Mucosa of descending colon (tissue), 3 donors: Measurements from ENCODE around the gene OMA1. TPM values are rescaled to one million over a fixed set of nuclear protein-coding genes. Genes with fewer than 3 reads are reported as not detected.

Experiments used
- ATAC-seq: fragments of 200-7000 bp; cut with Tn5 transposase; one replicate; pipeline ENCODE4 v1.9.1; 2020; ENCODE audit warnings: mild to moderate bottlenecking, moderate library complexity
- DNase-seq, 3 donors: peaks; one replicate each; pipeline ENCODE4 v3.0.0-alpha.2; 2020
- H3K36me3 ChIP-seq: fragments of 200-600 bp; one replicate; pipeline ENCODE4 v1.8.0; 2021; ENCODE audit warnings: low read depth, mild to moderate bottlenecking
- H3K4me1 ChIP-seq: fragments of 200-600 bp; one replicate; pipeline ENCODE4 v1.8.0; 2021; ENCODE audit warnings: low read depth, mild to moderate bottlenecking
- H3K4me3 ChIP-seq: fragments of 200-600 bp; one replicate; pipeline ENCODE4 v1.8.0; 2021; ENCODE audit warnings: mild to moderate bottlenecking
- H3K9me3 ChIP-seq: fragments of 200-600 bp; one replicate; pipeline ENCODE4 v1.8.0; 2021; ENCODE audit warnings: mild to moderate bottlenecking
- intact Hi-C, 2 donors: fragments of 100-400 bp; cut with DNase I in 1 of 2; cut with micrococcal nuclease in 1 of 2; formaldehyde crosslinking; loops; one replicate each; pipeline versions ENCODE4 v1.11.0 to v1.11.1; 2022; cut with DNase I, micrococcal nuclease
- total RNA-seq, 3 donors: library from RNA; stranded (reverse); fragmentation: NEBNext Ultra II Directional in 2 of 3; extraction: Animal tissue kit (Norgen Biotek cat#: 25700) in 2 of 3; gene quantifications; one replicate each; pipeline versions ENCODE4 v1.2.1 to v1.2.4, GENCODE V29; 2021 to 2023
- TF ChIP-seq, protein P1 (sequence below): fragments of 200-600 bp; IDR thresholded peaks from one replicate; pipeline ENCODE4 v1.8.0; 2022; ENCODE audit warnings: antibody characterized with exemption, mild to moderate bottlenecking
- donor health status: DM: no; HTN: no; CAD: no; lungs with moderate emphysema.
- donor health status: DM: no; HTN: no; CAD: no.
- donor health status: DM: no; HTN: yes; CAD: no.

OMA1 gene
- total RNA-seq, 3 donors from 2014 or later: 20.4 to 42.4 (median 32.4) TPM

DNA sequence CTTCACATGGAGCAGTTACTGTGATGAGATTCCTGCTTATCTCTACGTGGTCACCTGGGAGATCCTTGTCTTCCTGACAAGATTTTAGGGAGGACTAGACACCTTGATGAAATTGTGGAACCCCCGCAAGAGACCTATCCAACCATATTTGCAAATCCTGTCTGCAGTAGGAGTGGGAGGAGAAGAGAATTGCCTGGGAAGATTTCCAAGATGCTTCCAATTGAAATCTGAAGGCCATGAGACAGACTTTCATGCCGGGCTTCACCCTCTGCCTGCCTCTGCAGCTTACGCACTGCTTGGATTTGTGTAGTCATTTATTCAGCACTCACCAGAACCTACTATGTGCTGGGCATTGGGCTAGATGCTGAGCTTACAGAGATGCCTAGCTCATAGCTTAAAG, 106.6 kb downstream of the OMA1 start:
- DNase-seq (no peak), ATAC-seq (no peak)
- TF ChIP-seq, protein P1, sequence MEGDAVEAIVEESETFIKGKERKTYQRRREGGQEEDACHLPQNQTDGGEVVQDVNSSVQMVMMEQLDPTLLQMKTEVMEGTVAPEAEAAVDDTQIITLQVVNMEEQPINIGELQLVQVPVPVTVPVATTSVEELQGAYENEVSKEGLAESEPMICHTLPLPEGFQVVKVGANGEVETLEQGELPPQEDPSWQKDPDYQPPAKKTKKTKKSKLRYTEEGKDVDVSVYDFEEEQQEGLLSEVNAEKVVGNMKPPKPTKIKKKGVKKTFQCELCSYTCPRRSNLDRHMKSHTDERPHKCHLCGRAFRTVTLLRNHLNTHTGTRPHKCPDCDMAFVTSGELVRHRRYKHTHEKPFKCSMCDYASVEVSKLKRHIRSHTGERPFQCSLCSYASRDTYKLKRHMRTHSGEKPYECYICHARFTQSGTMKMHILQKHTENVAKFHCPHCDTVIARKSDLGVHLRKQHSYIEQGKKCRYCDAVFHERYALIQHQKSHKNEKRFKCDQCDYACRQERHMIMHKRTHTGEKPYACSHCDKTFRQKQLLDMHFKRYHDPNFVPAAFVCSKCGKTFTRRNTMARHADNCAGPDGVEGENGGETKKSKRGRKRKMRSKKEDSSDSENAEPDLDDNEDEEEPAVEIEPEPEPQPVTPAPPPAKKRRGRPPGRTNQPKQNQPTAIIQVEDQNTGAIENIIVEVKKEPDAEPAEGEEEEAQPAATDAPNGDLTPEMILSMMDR: no peak
- no peaks in the 10 kb centered on the region for H3K36me3 ChIP-seq
- intact Hi-C loops: no loop called here
- H3K4me3 ChIP-seq: no peak overlapping the region
- H3K9me3 ChIP-seq: no peaks in the 10 kb centered on the region
- no peaks in the 10 kb centered on the region for H3K4me1 ChIP-seq

DNA sequence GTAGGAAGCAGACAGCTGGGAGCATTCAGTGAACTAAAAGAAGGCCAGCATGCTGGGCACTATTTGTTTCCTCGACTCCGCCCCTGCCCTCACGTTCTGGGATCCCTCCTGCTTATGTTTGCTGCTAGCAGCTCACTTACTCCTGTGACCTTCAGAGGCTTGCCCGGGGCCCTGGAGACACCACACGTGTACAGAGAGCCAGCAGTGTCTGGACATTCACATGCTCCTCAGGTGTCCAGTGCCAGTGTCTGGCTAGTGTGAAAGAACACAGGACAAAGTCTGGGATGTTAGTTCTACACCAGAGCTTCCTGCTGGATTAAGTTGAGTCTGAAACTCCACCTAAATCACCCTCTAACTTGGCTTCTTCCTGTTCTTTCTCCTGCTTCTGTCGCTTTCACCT, 108.1 kb downstream of the OMA1 start:
- Histone ChIP-seq H3K9me3 (no peaks in the 10 kb centered on the region), H3K36me3 (no peaks in the 10 kb centered on the region), H3K4me1 (no peaks in the 10 kb centered on the region), H3K4me3 (no peak overlapping the region)
- DNase-seq: no peak
- no peak for ATAC-seq
- intact Hi-C loops: no loop called here
- TF ChIP-seq, protein P1: no peak

DNA sequence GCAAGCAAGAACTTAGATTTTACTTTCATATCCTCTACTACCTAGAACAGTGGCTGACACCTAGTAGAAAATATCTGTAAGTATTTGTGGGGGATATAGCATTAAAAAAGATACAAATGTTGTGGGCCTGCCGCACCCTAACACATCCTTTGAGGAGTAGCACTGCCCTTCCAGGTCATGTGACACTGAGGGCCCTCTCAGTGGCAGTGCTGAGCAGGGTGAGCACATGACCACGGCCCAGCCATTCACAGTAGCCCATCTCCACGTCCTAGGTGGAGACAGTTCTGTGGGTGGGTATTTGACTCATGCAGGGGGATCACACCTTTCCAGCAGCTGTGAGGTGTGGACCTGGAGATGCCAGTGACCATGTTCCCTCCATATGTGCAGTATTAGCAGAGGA, 108.9 kb downstream of the OMA1 start:
- ATAC-seq: no peak
- intact Hi-C loops: no loop called here
- DNase-seq: no peak
- no peak overlapping the region for H3K4me3 ChIP-seq
- H3K4me1 ChIP-seq: no peaks in the 10 kb centered on the region
- TF ChIP-seq, protein P1: no peak
- no peaks in the 10 kb centered on the region for H3K9me3 ChIP-seq
- no peaks in the 10 kb centered on the region for H3K36me3 ChIP-seq

DNA sequence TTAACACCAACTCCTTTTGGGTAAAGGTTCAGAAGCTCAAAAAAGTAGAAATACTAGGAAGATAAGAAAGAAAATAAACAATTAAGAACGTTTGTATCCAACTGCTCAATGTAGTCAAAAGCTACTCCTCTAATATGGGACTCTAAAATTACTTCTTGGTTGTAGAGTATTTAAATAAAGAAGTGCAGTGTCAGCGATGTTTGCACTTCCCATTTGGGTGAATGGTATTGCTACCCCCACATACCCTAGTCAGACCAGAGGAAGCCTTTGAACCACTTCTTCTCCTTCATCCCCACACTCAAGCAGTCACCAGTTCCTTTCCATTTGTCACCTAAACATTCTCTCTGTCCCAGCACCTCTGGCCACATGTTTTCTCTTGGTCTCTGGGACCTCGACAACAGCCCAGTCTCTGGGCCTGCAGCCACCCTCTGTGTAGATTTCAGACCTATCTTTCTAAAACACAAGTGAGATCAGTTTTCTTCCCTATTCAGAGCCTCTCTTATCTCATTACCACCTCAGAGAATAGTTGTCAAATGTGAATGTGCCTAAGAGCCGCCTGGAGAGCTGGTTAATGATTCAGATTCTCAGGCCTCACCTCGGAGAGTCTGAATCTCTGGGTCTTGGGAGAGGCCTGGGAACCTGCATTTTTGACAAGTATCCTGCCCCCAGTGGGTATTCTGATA, 109.8 kb downstream of the OMA1 start:
- Histone ChIP-seq H3K9me3 (no peaks in the 10 kb centered on the region), H3K4me1 (no peaks in the 10 kb centered on the region), H3K36me3 (no peaks in the 10 kb centered on the region), H3K4me3 (no peak overlapping the region)
- no peak for DNase-seq
- intact Hi-C loops: no loop called here
- TF ChIP-seq, protein P1: no peak
- ATAC-seq: no peak

DNA sequence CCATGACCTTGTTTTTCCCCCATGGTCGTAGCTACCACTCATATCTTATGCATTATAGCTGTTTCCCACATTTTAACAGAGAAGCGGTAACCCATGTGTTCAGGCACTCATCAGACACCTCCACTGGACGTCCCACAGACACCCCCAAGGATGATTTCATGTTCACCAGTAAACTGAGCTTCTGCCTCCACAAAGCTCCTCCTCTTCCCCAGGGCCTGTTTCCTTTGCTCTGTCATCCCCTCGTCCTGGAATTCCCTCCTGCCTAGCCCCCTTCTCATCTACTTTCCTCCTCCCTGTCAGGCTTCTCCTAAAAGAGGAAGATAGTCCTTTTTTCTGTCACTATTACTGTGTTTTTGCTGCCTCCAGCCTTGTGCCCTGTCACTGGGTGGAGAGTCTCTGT, 111.2 kb downstream of the OMA1 start:
- Histone ChIP-seq H3K9me3 (no peaks in the 10 kb centered on the region), H3K4me1 (no peaks in the 10 kb centered on the region), H3K36me3 (no peaks in the 10 kb centered on the region), H3K4me3 (no peak overlapping the region)
- ATAC-seq (no peak), DNase-seq (no peak)
- intact Hi-C loops: no loop called here
- TF ChIP-seq, protein P1: no peak

DNA sequence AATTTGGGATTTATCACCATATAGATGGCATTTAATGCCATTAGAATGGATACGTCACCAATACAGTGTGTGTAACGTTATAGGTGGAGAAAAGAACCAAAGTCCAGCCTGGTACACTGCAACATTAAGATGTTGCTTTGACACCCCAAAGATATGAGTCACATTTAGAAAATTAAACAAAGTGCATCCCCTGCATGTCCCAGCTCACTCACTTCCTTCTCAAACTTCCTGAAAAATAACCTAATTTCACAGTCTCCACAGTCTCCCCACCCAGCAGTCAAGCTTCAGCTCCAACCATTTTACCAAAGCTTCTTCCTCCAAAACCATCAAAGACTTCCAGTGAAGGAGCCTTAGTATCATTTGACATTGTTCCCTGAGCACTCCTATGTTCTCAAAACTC, 111.9 kb downstream of the OMA1 start:
- ATAC-seq: no peak

More for the DNA sequence above, 111.9 kb downstream of the OMA1 start:
- no peak overlapping the region for H3K4me3 ChIP-seq
- DNase-seq: no peak
- no peaks in the 10 kb centered on the region for H3K4me1 ChIP-seq
- intact Hi-C loops: no loop called here
- TF ChIP-seq, protein P1: no peak
- no peaks in the 10 kb centered on the region for H3K9me3 ChIP-seq
- no peaks in the 10 kb centered on the region for H3K36me3 ChIP-seq
